Thyroid gland (tissue), 4 donors: ENCODE data around the gene NKX1-2.

Experiments used
- CTCF ChIP-seq, 6 experiments: fragments of 200-600 bp in 3 of 6; fragments of 450-650 bp in 3 of 6; sonication (generic) in 3 of 6; IDR thresholded peaks; one replicate each; pipeline ENCODE4 v1.5.1; 2016 to 2019; ENCODE audit warnings: antibody characterized with exemption in 6 of 6, mild to moderate bottlenecking in 2 of 6, inconsistent platforms in 1 of 6, moderate library complexity in 1 of 6
- POLR2A ChIP-seq, 2 donors: fragments of 450-650 bp; IDR thresholded peaks; one replicate each; pipeline ENCODE4 v1.6.1; 2017; ENCODE audit warnings: antibody characterized with exemption in 2 of 2, mild to moderate bottlenecking in 2 of 2, moderate library complexity in 1 of 2

DNA sequence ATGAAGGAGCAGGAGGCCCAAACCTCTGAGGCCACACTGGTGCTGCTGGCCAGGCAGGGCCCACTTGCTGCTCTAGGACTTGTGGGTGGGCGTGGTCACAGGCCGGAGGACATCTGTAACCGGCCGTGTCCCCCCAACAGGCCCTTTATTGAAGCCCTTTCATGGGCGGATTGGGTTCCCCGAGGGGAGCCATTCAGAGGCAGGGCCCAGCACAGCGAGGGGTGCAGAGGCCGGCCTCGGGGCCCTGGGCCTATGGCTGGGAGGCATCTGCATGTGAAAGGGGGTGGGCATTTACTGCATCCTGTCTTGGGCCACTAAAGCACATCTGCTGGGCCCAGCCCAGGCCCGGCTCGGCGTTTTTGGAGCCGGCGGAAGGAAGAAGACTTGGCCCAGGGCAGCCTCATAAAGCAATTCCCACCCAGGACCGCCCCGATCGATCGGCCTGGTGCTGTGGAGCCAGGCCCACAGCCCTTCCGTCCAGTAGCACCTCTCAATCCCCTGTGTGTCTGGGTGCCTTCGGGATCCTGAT, 20.2 kb upstream of the NKX1-2 start:
- TF ChIP-seq CTCF (IDR thresholded peaks at IDR 0.05) (no peak), POLR2A (IDR thresholded peaks at IDR 0.05) (no peak)
